Liver (tissue), 9 donors: Measurements from ENCODE around the gene DAD1. TPM values are rescaled to one million over a fixed set of nuclear protein-coding genes. Genes with fewer than 3 reads are reported as not detected.
A peak's percentile ranks its signal among the peaks of the same experiment; 100 is the strongest.

Experiments
- DNase-seq: peaks from one replicate; pipeline ENCODE4 v3.0.0-alpha.2; 2017; ENCODE audit warnings: low spot score
- H3K27ac ChIP-seq, 2 donors: one replicate each; pipeline ENCODE4 v1.7.0; 2013; ENCODE audit warnings: inconsistent platforms in 2 of 2, low read length in 2 of 2, control low read depth in 1 of 2, low read depth in 1 of 2, mild to moderate bottlenecking in 1 of 2
- H3K27me3 ChIP-seq, 4 donors: one replicate each; pipeline versions ENCODE4 v1.6.1 to v1.7.0; 2013; ENCODE audit warnings: low read length in 3 of 4, inconsistent platforms in 1 of 4, mild to moderate bottlenecking in 1 of 4, moderate library complexity in 1 of 4; ENCODE audit not compliant: control insufficient read depth in 4 of 4, insufficient read depth in 4 of 4
- H3K36me3 ChIP-seq, 4 donors: one replicate each; pipeline versions ENCODE4 v1.6.1 to v1.7.0; 2013; ENCODE audit warnings: low read length in 3 of 4, mild to moderate bottlenecking in 3 of 4, low read depth in 1 of 4, moderate library complexity in 1 of 4; ENCODE audit not compliant: control insufficient read depth in 4 of 4, insufficient read depth in 3 of 4
- H3K4me1 ChIP-seq, 4 donors: one replicate each; pipeline versions ENCODE4 v1.6.1 to v1.7.0; 2013; ENCODE audit warnings: low read length in 3 of 4, mild to moderate bottlenecking in 3 of 4, moderate library complexity in 1 of 4; ENCODE audit not compliant: control insufficient read depth in 4 of 4, insufficient read depth in 4 of 4
- H3K4me3 ChIP-seq, 3 donors: one replicate each; pipeline versions ENCODE4 v1.6.1 to v1.7.0; 2013; ENCODE audit warnings: low read length in 3 of 3, control low read depth in 1 of 3, low read depth in 1 of 3, mild to moderate bottlenecking in 1 of 3
- H3K9ac ChIP-seq, 2 donors: one replicate each; pipeline ENCODE4 v1.7.0; 2013; ENCODE audit warnings: low read length in 2 of 2, mild to moderate bottlenecking in 2 of 2, moderate library complexity in 2 of 2, control low read depth in 1 of 2, low read depth in 1 of 2
- H3K9me3 ChIP-seq, 4 donors: one replicate each; pipeline versions ENCODE4 v1.6.1 to v1.7.0; 2013; ENCODE audit warnings: low read length in 3 of 4; ENCODE audit not compliant: control insufficient read depth in 4 of 4
- FOXA1 ChIP-seq: IDR thresholded peaks from 2 replicates; pipeline ENCODE4 v1.6.1; 2016; ENCODE audit warnings: antibody characterized with exemption
- FOXA2 ChIP-seq: IDR thresholded peaks from 2 replicates; pipeline ENCODE4 v1.6.1; 2016; ENCODE audit warnings: antibody characterized with exemption
- GABPA ChIP-seq, 2 donors: IDR thresholded peaks in 1 of 2; conservative IDR thresholded peaks in 1 of 2; 2 replicates each; pipeline ENCODE4 v1.6.1; 2016; ENCODE audit warnings: antibody characterized with exemption in 2 of 2, mild to moderate bottlenecking in 1 of 2, moderate library complexity in 1 of 2
- JUND ChIP-seq, 2 donors: IDR thresholded peaks; 2 replicates each; pipeline ENCODE4 v1.6.1; 2016; ENCODE audit warnings: antibody characterized with exemption in 2 of 2
- NR2F2 ChIP-seq: IDR thresholded peaks from 2 replicates; pipeline ENCODE4 v1.6.1; 2016; ENCODE audit warnings: antibody characterized with exemption
- RAD21 ChIP-seq, 2 donors: IDR thresholded peaks; 2 replicates each; pipeline ENCODE4 v1.6.1; 2016; ENCODE audit warnings: antibody characterized with exemption in 2 of 2, mild to moderate bottlenecking in 2 of 2
- RXRA ChIP-seq, 2 donors: IDR thresholded peaks; 2 replicates each; pipeline ENCODE4 v1.6.1; 2017 to 2018; ENCODE audit warnings: antibody characterized with exemption in 2 of 2, mild to moderate bottlenecking in 1 of 2
- SP1 ChIP-seq: IDR thresholded peaks from 2 replicates; pipeline ENCODE4 v1.6.1; 2018; ENCODE audit warnings: antibody characterized with exemption, mild to moderate bottlenecking
- TAF1 ChIP-seq: conservative IDR thresholded peaks from 2 replicates; pipeline ENCODE4 v1.6.1; 2016; ENCODE audit warnings: antibody characterized with exemption, mild to moderate bottlenecking
- WGBS: extraction: QIAGEN DNeasy Blood & Tissue Kit; methylation state at CpG from one replicate; pipeline ENCODE4 v1.1.7; 2013; 5-methylcytosine and 5-hydroxymethylcytosine counted together
- polyA plus RNA-seq, 2 donors: library from polyadenylated mRNA; stranded (reverse) in 1 of 2; unstranded in 1 of 2; fragments of 200-250 nt in 1 of 2; fragments of >200 nt in 1 of 2; fragmentation: Nextera tagmentation in 1 of 2; extraction: Ambion mirVana in 1 of 2; gene quantifications; one replicate each; pipeline versions ENCODE4 v1.2.1 to v1.2.3, GENCODE V29; 2013 to 2015
- total RNA-seq, 2 donors: library from RNA; depleted of rRNA; stranded (reverse); fragments of >200 nt; gene quantifications; one replicate each; pipeline ENCODE4 v1.2.3, GENCODE V29; 2014
- TF ChIP-seq, protein P1 (sequence below): fragments of 150-350 bp; IDR thresholded peaks from 2 replicates; pipeline ENCODE4 v1.5.1; 2017; ENCODE audit warnings: improper control_type of control experiment, low read depth, low read length; ENCODE audit not compliant: missing input control
- TF ChIP-seq, protein P2 (sequence below): IDR thresholded peaks from 2 replicates; pipeline ENCODE4 v1.6.1; 2016; ENCODE audit warnings: antibody characterized with exemption
- TF ChIP-seq, protein P3 (sequence below): IDR thresholded peaks from 2 replicates; pipeline ENCODE4 v1.6.1; 2016; ENCODE audit warnings: antibody characterized with exemption, mild to moderate bottlenecking
- donor health status: healthy.
- donor health status: healthy.
- donor health status: healthy.
- donor health status: healthy.
- donor health status: healthy.

DAD1 gene
- total and polyA plus RNA-seq, 4 donors: 142 to 254 (median 205) TPM

DNA sequence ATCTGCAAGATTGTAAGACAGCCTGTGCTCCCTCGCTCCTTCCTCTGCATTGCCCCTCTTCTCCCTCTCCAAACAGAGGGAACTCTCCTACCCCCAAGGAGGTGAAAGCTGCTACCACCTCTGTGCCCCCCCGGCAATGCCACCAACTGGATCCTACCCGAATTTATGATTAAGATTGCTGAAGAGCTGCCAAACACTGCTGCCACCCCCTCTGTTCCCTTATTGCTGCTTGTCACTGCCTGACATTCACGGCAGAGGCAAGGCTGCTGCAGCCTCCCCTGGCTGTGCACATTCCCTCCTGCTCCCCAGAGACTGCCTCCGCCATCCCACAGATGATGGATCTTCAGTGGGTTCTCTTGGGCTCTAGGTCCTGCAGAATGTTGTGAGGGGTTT, 37.4 kb downstream of the DAD1 start (continued):
- TF ChIP-seq GABPA (IDR thresholded peaks at IDR 0.05 in 1 of 2, conservative IDR thresholded peaks at IDR 0.05 in 1 of 2) (no peak), TAF1 (no peak), RXRA (IDR thresholded peaks at IDR 0.05) (no peak), RAD21 (IDR thresholded peaks at IDR 0.05) (no peak), SP1 (no peak)
- TF ChIP-seq, protein P1, sequence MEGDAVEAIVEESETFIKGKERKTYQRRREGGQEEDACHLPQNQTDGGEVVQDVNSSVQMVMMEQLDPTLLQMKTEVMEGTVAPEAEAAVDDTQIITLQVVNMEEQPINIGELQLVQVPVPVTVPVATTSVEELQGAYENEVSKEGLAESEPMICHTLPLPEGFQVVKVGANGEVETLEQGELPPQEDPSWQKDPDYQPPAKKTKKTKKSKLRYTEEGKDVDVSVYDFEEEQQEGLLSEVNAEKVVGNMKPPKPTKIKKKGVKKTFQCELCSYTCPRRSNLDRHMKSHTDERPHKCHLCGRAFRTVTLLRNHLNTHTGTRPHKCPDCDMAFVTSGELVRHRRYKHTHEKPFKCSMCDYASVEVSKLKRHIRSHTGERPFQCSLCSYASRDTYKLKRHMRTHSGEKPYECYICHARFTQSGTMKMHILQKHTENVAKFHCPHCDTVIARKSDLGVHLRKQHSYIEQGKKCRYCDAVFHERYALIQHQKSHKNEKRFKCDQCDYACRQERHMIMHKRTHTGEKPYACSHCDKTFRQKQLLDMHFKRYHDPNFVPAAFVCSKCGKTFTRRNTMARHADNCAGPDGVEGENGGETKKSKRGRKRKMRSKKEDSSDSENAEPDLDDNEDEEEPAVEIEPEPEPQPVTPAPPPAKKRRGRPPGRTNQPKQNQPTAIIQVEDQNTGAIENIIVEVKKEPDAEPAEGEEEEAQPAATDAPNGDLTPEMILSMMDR: no peak

DNA sequence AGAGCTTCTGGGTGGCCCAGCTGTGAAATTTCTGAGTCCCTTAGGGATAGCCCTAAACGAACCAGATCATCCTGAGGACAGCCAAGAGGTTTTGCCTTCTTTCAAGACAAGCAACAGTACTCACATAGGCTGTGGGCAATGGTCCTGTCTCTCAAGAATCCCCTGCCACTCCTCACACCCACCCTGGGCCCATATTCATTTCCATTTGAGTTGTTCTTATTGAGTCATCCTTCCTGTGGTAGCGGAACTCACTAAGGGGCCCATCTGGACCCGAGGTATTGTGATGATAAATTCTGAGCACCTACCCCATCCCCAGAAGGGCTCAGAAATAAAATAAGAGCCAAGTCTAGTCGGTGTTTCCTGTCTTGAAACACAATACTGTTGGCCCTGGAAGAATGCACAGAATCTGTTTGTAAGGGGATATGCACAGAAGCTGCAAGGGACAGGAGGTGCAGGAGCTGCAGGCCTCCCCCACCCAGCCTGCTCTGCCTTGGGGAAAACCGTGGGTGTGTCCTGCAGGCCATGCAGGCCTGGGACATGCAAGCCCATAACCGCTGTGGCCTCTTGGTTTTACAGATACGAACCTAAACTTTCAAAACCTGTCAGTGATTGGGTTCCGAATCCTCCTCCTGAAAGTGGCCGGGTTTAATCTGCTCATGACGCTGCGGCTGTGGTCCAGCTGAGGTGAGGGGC, 38.9 kb downstream of the DAD1 start:
- H3K4me3 ChIP-seq: no peak overlapping the region
- TF ChIP-seq, protein P2, sequence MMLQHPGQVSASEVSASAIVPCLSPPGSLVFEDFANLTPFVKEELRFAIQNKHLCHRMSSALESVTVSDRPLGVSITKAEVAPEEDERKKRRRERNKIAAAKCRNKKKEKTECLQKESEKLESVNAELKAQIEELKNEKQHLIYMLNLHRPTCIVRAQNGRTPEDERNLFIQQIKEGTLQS: no peak
- TF ChIP-seq SP1 (no peak), FOXA1 (no peak)
- H3K27ac ChIP-seq: peak overlapping the region in 1 of 2 donors; percentile 20
- no peak overlapping the region for H3K9ac ChIP-seq
- no peak for DNase-seq
- WGBS: 72% methylated on average over 11 of the region's 11 CpGs
- no peaks in the 10 kb centered on the region for H3K27me3 ChIP-seq
- no peaks in the 10 kb centered on the region for H3K4me1 ChIP-seq
- no peaks in the 10 kb centered on the region for H3K36me3 ChIP-seq
- H3K9me3 ChIP-seq: no peaks in the 10 kb centered on the region

DNA sequence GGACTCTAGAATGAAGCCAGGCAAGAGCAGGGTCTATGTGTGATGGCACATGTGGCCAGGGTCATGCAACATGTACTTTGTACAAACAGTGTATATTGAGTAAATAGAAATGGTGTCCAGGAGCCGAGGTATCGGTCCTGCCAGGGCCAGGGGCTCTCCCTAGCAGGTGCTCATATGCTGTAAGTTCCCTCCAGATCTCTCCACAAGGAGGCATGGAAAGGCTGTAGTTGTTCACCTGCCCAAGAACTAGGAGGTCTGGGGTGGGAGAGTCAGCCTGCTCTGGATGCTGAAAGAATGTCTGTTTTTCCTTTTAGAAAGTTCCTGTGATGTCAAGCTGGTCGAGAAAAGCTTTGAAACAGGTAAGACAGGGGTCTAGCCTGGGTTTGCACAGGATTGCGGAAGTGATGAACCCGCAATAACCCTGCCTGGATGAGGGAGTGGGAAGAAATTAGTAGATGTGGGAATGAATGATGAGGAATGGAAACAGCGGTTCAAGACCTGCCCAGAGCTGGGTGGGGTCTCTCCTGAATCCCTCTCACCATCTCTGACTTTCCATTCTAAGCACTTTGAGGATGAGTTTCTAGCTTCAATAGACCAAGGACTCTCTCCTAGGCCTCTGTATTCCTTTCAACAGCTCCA, 39.6 kb downstream of the DAD1 start:
- H3K9me3 ChIP-seq: no peaks in the 10 kb centered on the region

DNA sequence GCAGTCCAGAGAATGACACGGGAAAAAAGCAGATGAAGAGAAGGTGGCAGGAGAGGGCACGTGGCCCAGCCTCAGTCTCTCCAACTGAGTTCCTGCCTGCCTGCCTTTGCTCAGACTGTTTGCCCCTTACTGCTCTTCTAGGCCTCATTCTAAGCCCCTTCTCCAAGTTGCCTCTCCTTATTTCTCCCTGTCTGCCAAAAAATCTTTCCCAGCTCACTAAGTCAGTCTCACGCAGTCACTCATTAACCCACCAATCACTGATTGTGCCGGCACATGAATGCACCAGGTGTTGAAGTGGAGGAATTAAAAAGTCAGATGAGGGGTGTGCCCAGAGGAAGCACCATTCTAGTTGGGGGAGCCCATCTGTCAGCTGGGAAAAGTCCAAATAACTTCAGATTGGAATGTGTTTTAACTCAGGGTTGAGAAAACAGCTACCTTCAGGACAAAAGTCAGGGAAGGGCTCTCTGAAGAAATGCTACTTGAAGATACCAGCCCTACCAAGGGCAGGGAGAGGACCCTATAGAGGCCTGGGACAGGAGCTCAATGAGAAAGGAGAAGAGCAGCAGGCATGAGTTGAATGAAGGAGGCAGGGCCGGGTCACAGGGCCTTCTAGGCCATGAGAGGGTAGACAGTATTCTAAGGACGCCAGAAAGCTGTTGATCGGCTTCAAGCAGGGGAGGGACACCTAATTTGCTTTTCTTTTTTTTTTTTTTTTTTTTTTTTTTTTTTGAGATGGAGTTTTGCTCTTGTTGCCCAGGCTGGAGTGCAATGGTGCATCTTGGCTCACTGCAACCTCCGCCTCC, 40.9 kb downstream of the DAD1 start:
- no peak overlapping the region for H3K9ac ChIP-seq
- H3K4me1 ChIP-seq: no peaks in the 10 kb centered on the region
- no peaks in the 10 kb centered on the region for H3K36me3 ChIP-seq
- no peaks in the 10 kb centered on the region for H3K27me3 ChIP-seq
- no peak for DNase-seq
- H3K4me3 ChIP-seq: no peak overlapping the region
- 77% methylated on average over 8 of the region's 8 CpGs for WGBS
- H3K9me3 ChIP-seq: no peaks in the 10 kb centered on the region
- H3K27ac ChIP-seq: no peak overlapping the region
- TF ChIP-seq, protein P3, sequence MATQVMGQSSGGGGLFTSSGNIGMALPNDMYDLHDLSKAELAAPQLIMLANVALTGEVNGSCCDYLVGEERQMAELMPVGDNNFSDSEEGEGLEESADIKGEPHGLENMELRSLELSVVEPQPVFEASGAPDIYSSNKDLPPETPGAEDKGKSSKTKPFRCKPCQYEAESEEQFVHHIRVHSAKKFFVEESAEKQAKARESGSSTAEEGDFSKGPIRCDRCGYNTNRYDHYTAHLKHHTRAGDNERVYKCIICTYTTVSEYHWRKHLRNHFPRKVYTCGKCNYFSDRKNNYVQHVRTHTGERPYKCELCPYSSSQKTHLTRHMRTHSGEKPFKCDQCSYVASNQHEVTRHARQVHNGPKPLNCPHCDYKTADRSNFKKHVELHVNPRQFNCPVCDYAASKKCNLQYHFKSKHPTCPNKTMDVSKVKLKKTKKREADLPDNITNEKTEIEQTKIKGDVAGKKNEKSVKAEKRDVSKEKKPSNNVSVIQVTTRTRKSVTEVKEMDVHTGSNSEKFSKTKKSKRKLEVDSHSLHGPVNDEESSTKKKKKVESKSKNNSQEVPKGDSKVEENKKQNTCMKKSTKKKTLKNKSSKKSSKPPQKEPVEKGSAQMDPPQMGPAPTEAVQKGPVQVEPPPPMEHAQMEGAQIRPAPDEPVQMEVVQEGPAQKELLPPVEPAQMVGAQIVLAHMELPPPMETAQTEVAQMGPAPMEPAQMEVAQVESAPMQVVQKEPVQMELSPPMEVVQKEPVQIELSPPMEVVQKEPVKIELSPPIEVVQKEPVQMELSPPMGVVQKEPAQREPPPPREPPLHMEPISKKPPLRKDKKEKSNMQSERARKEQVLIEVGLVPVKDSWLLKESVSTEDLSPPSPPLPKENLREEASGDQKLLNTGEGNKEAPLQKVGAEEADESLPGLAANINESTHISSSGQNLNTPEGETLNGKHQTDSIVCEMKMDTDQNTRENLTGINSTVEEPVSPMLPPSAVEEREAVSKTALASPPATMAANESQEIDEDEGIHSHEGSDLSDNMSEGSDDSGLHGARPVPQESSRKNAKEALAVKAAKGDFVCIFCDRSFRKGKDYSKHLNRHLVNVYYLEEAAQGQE: no peak
- TF ChIP-seq TAF1: no peak
- TF ChIP-seq FOXA1: no peak
- TF ChIP-seq RXRA (IDR thresholded peaks at IDR 0.05): no peak
- TF ChIP-seq JUND (IDR thresholded peaks at IDR 0.05): no peak
- TF ChIP-seq FOXA2: no peak
- TF ChIP-seq, protein P2: no peak
- TF ChIP-seq NR2F2: no peak
- TF ChIP-seq, protein P1: no peak
- TF ChIP-seq GABPA (IDR thresholded peaks at IDR 0.05 in 1 of 2, conservative IDR thresholded peaks at IDR 0.05 in 1 of 2): no peak

More for the DNA sequence above, 39.6 kb downstream of the DAD1 start:
- H3K27ac ChIP-seq: peak overlapping the region in 1 of 2 donors; percentile 20
- no peaks in the 10 kb centered on the region for H3K27me3 ChIP-seq
- whole genome bisulfite sequencing: 76% methylated on average over 6 of the region's 6 CpGs
- DNase-seq: no peak
- H3K9ac ChIP-seq: no peak overlapping the region
- no peaks in the 10 kb centered on the region for H3K4me1 ChIP-seq
- H3K4me3 ChIP-seq: no peak overlapping the region
- TF ChIP-seq RXRA (IDR thresholded peaks at IDR 0.05): no peak
- no peaks in the 10 kb centered on the region for H3K36me3 ChIP-seq
